ENCODE measurements around the gene LGALS8. TPM values are rescaled to one million over a fixed set of nuclear protein-coding genes. Genes with fewer than 3 reads are reported as not detected.

The LGALS8 gene
- total RNA-seq, 1 experiment from 2014 or later: 221 TPM

DNA sequence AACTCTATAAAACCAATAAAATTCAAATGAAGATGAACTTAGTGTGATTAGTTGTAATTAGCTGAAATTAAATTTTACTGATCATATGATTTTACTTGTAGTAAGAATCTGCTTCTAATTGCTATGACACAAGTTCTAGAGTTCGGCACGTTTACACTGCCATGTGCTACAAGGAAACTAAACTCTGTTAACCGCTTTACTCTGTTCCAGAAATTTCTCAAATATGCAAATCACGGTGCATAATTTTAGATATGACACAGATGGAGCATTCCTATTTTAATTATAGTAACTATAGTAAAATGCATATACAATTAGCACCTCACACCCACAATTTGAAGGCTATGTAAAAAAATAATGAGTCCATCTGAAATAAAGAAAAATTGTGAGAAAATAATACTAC is 65.7 kb downstream of the LGALS8 start:
- TF ChIP-seq, protein P1, sequence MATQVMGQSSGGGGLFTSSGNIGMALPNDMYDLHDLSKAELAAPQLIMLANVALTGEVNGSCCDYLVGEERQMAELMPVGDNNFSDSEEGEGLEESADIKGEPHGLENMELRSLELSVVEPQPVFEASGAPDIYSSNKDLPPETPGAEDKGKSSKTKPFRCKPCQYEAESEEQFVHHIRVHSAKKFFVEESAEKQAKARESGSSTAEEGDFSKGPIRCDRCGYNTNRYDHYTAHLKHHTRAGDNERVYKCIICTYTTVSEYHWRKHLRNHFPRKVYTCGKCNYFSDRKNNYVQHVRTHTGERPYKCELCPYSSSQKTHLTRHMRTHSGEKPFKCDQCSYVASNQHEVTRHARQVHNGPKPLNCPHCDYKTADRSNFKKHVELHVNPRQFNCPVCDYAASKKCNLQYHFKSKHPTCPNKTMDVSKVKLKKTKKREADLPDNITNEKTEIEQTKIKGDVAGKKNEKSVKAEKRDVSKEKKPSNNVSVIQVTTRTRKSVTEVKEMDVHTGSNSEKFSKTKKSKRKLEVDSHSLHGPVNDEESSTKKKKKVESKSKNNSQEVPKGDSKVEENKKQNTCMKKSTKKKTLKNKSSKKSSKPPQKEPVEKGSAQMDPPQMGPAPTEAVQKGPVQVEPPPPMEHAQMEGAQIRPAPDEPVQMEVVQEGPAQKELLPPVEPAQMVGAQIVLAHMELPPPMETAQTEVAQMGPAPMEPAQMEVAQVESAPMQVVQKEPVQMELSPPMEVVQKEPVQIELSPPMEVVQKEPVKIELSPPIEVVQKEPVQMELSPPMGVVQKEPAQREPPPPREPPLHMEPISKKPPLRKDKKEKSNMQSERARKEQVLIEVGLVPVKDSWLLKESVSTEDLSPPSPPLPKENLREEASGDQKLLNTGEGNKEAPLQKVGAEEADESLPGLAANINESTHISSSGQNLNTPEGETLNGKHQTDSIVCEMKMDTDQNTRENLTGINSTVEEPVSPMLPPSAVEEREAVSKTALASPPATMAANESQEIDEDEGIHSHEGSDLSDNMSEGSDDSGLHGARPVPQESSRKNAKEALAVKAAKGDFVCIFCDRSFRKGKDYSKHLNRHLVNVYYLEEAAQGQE (IDR thresholded peaks at IDR 0.05; ENCODE audit: insufficient read depth in 1 of 2, low read depth in 2 of 2, low read length in 1 of 2): no peak
- no peak for TF ChIP-seq POLR2AphosphoS5 (IDR thresholded peaks at IDR 0.05; ENCODE audit: low read depth, low read length)
- no peak for TF ChIP-seq SIN3A (IDR thresholded peaks at IDR 0.05; ENCODE audit: borderline replicate concordance, insufficient read depth, low read depth, low read length)
- no peak for TF ChIP-seq TCF7L2 (IDR thresholded peaks at IDR 0.05; ENCODE audit: low read depth, low read length)
- TF ChIP-seq, protein P2, sequence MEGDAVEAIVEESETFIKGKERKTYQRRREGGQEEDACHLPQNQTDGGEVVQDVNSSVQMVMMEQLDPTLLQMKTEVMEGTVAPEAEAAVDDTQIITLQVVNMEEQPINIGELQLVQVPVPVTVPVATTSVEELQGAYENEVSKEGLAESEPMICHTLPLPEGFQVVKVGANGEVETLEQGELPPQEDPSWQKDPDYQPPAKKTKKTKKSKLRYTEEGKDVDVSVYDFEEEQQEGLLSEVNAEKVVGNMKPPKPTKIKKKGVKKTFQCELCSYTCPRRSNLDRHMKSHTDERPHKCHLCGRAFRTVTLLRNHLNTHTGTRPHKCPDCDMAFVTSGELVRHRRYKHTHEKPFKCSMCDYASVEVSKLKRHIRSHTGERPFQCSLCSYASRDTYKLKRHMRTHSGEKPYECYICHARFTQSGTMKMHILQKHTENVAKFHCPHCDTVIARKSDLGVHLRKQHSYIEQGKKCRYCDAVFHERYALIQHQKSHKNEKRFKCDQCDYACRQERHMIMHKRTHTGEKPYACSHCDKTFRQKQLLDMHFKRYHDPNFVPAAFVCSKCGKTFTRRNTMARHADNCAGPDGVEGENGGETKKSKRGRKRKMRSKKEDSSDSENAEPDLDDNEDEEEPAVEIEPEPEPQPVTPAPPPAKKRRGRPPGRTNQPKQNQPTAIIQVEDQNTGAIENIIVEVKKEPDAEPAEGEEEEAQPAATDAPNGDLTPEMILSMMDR (IDR thresholded peaks at IDR 0.05): no peak
- POLR2A ChIA-PET: no interaction called here
- peaks cover 84% of the 10 kb centered on the region for H3K36me3 ChIP-seq (ENCODE audit: control insufficient read depth, insufficient read depth, low read length)
- no peaks in the 10 kb centered on the region for H3K27me3 ChIP-seq (ENCODE audit: control insufficient read depth, insufficient read depth, low read length)
- ATAC-seq (no peak), DNase-seq (ENCODE audit: low read depth, low spot score) (no peak)
- BruUV-seq (replicated peaks): no TSS peak
- CTCF ChIA-PET: no interaction called here
- H3K27ac ChIP-seq (ENCODE audit: low read length): no peak overlapping the region
- H3K4me1 ChIP-seq (ENCODE audit: control insufficient read depth, insufficient read depth, low read length): no peaks in the 10 kb centered on the region
- no peak overlapping the region for H3K4me3 ChIP-seq (ENCODE audit: low read depth in 2 of 2, low read length in 2 of 2)
- no peaks in the 10 kb centered on the region for H3K9me3 ChIP-seq (ENCODE audit: control insufficient read depth, insufficient read depth, low read depth, low read length)
- intact Hi-C loops (cut with micrococcal nuclease; ENCODE audit: unreplicated experiment): no loop called here
- in situ Hi-C loops (cut with HindIII; ENCODE audit: low pct_unique_long_range_greater_than_20kb, low sequenced_read_pairs): no loop called here

DNA sequence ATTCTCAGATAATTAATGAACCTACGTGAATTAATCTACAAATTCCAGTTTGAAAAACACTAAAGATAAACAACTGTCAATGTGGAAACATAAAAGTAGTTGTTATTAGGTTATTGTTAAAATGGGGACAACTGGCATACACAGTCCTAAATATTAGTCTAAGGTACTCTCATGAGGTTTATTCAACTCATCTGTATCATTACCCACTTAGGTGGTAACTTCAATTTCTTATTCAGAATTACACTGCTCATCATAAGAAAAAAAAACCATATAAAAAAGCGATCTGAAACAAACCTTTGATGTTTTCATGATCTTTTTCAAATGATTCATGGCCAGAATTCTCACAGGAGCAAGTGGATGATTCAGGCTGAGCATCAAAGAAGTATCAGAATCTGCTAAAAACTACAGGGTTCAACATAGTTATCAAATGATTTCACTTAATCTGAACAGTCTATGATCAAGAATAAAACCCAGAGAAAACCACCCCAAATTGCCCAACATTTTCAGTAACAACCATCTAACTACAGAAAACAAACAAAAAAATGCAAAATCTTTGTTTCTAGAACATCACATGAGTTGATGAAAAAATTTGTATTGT is 66.9 kb downstream of the LGALS8 start:
- no TSS peak for BruUV-seq (replicated peaks)
- in situ Hi-C loops (cut with HindIII; ENCODE audit: low pct_unique_long_range_greater_than_20kb, low sequenced_read_pairs): no loop called here
- ATAC-seq (no peak), DNase-seq (ENCODE audit: low read depth, low spot score) (no peak)
- TF ChIP-seq TCF7L2 (IDR thresholded peaks at IDR 0.05; ENCODE audit: low read depth, low read length) (no peak), POLR2AphosphoS5 (IDR thresholded peaks at IDR 0.05; ENCODE audit: low read depth, low read length) (no peak)
- Histone ChIP-seq H3K4me3 (ENCODE audit: low read depth in 2 of 2, low read length in 2 of 2) (no peak overlapping the region), H3K36me3 (ENCODE audit: control insufficient read depth, insufficient read depth, low read length) (peaks cover 83% of the 10 kb centered on the region), H3K9me3 (ENCODE audit: control insufficient read depth, insufficient read depth, low read depth, low read length) (no peaks in the 10 kb centered on the region), H3K27me3 (ENCODE audit: control insufficient read depth, insufficient read depth, low read length) (no peaks in the 10 kb centered on the region), H3K4me1 (ENCODE audit: control insufficient read depth, insufficient read depth, low read length) (no peaks in the 10 kb centered on the region), H3K27ac (ENCODE audit: low read length) (no peak overlapping the region)
- intact Hi-C loops (cut with micrococcal nuclease; ENCODE audit: unreplicated experiment): no loop called here
- ChIA-PET CTCF (no interaction called here), POLR2A (no interaction called here)

DNA sequence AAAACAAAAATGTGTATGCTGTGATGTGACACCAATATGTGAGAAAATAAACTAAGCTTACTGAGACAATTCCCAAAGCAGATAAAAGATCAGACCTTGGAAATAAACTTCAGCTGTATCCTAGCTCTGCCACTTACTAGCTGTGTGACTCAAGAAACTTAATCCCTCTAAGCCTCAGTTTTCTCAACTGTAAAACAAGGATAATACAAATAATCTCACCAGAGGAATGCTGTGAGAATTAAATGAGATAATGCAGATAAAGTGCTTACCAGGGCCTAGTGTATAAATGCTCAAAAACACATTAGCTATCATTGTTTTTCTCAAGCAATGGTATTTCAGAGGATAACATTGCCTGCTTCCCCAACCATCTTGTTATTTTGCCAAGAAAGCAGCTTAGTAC is 78.4 kb downstream of the LGALS8 start:
- no peak overlapping the region for H3K27ac ChIP-seq (ENCODE audit: low read length)
- POLR2A ChIA-PET: no interaction called here
- BruUV-seq (replicated peaks): no TSS peak
- no peak overlapping the region for H3K4me3 ChIP-seq (ENCODE audit: low read depth in 2 of 2, low read length in 2 of 2)
- H3K9me3 ChIP-seq (ENCODE audit: control insufficient read depth, insufficient read depth, low read depth, low read length): no peaks in the 10 kb centered on the region
- H3K27me3 ChIP-seq (ENCODE audit: control insufficient read depth, insufficient read depth, low read length): no peaks in the 10 kb centered on the region
- TF ChIP-seq, protein P2 (IDR thresholded peaks at IDR 0.05): no peak
- TF ChIP-seq SIN3A (IDR thresholded peaks at IDR 0.05; ENCODE audit: borderline replicate concordance, insufficient read depth, low read depth, low read length) (no peak), POLR2AphosphoS5 (IDR thresholded peaks at IDR 0.05; ENCODE audit: low read depth, low read length) (no peak), TCF7L2 (IDR thresholded peaks at IDR 0.05; ENCODE audit: low read depth, low read length) (no peak)
- TF ChIP-seq, protein P1 (IDR thresholded peaks at IDR 0.05; ENCODE audit: insufficient read depth in 1 of 2, low read depth in 2 of 2, low read length in 1 of 2): no peak
- CTCF ChIA-PET: no interaction called here
- DNase-seq (ENCODE audit: low read depth, low spot score): no peak
- H3K4me1 ChIP-seq (ENCODE audit: control insufficient read depth, insufficient read depth, low read length): peaks cover 8% of the 10 kb centered on the region; the same call in 1 of the 2 replicates
- in situ Hi-C loops (cut with HindIII; ENCODE audit: low pct_unique_long_range_greater_than_20kb, low sequenced_read_pairs): no loop called here
- intact Hi-C loops (cut with micrococcal nuclease; ENCODE audit: unreplicated experiment): loop anchor here (10.0 kb wide), 1 partner anchor 173 kb away; no protein-coding TSS in a partner anchor
- ATAC-seq: no peak
- peaks cover 18% of the 10 kb centered on the region for H3K36me3 ChIP-seq (ENCODE audit: control insufficient read depth, insufficient read depth, low read length)
